ENCODE data around the gene UNC119. TPM values are rescaled to one million over a fixed set of nuclear protein-coding genes. Genes with fewer than 3 reads are reported as not detected.

The UNC119 gene
- total and polyA plus RNA-seq, 2 of the 13 experiments (the other 11 are each of a cell fraction or from before 2014, with no cell fraction given), result 10.4 to 63.1 TPM

DNA sequence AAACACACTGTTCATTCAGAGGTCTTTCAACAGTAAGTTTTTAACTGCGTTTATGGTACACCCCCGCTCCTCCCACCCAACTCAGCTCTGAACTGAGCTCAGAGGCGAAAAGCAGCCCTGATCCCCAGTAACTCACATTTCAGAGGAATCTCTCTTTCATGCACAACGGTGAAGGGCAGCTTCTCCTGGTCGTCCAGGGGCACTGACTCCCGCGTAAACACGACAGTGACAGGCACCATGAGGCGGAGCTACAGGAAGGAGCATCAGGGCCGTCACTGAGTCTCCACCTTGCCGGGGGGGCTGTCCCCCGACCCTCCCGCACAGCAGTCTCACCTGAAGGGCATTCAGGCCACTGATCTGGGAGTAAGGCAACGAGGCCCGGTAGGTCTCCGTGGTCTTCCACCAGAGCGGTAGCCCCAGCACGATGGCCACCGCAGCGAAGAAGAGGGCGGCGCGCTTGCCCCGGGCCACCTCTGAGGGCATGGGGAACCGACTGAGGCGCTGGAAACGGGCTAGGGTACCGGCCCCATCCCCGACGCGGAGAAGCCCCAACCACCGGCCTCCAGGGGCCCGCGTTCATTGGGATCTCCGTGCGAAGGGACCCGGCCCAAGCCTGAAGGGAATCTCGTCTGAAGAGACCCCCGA, 18.4 kb upstream of the UNC119 start (continued):
- TF ChIP-seq ZNF33A (CRISPR knock-in tag; IDR thresholded peaks at IDR 0.05; ENCODE audit: borderline replicate concordance) (no peak), SSRP1 (CRISPR knock-in tag; IDR thresholded peaks at IDR 0.05) (no peak), ZNF343 (CRISPR knock-in tag; IDR thresholded peaks at IDR 0.05) (0 out of 2 replicates have a peak, but pooled peaks have one; percentile 6), SRY (CRISPR knock-in tag; IDR thresholded peaks at IDR 0.05) (no peak), SATB2 (CRISPR knock-in tag; IDR thresholded peaks at IDR 0.05) (no peak), PITX1 (CRISPR knock-in tag; IDR thresholded peaks at IDR 0.05) (0 out of 2 replicates have a peak, but pooled peaks have one; percentile 15), ZNF564 (CRISPR knock-in tag; IDR thresholded peaks at IDR 0.05) (no peak), MAX (IDR thresholded peaks at IDR 0.05) (peak; percentile 68), CSRNP2 (CRISPR knock-in tag; conservative IDR thresholded peaks at IDR 0.05; ENCODE audit: low read depth) (no peak), HMGA1 (CRISPR knock-in tag; conservative IDR thresholded peaks at IDR 0.05) (no peak), SRSF4 (IDR thresholded peaks at IDR 0.05; ENCODE audit: low read depth, low read length, poor library complexity, severe bottlenecking) (no peak), KDM5B (CRISPR knock-in tag; IDR thresholded peaks at IDR 0.05; ENCODE audit: borderline replicate concordance) (peak; percentile 56; the same call in 1 of the 2 replicates), SYNCRIP (IDR thresholded peaks at IDR 0.05; ENCODE audit: insufficient read depth, low read depth, low read length) (no peak), HNF4A (CRISPR knock-in tag; IDR thresholded peaks at IDR 0.05) (no peak), DBP (CRISPR knock-in tag; IDR thresholded peaks at IDR 0.05; ENCODE audit: not compliant biosample characterization) (no peak), BHLHE40 (IDR thresholded peaks at IDR 0.05; ENCODE audit: low read length) (no peak), MLLT10 (CRISPR knock-in tag; IDR thresholded peaks at IDR 0.05) (no peak), KDM4B (CRISPR knock-in tag; IDR thresholded peaks at IDR 0.05) (no peak), GABPA (IDR thresholded peaks at IDR 0.05; ENCODE audit: low read depth, low read length) (no peak), GABPA (CRISPR knock-in tag; IDR thresholded peaks at IDR 0.05; ENCODE audit: low read depth) (no peak), HHEX (CRISPR knock-in tag; IDR thresholded peaks at IDR 0.05) (no peak), GATA4 (IDR thresholded peaks at IDR 0.05; ENCODE audit: borderline replicate concordance, low read depth) (no peak), BATF2 (CRISPR knock-in tag; IDR thresholded peaks at IDR 0.05) (peak; percentile 40; the same call in 1 of the 2 replicates), ZNF414 (CRISPR knock-in tag; IDR thresholded peaks at IDR 0.05) (0 out of 2 replicates have a peak, but pooled peaks have one; percentile 56), MLXIP (CRISPR knock-in tag; IDR thresholded peaks at IDR 0.05; ENCODE audit: borderline replicate concordance) (no peak)
